ENCODE data around the gene LYST. TPM values are rescaled to one million over a fixed set of nuclear protein-coding genes. Genes with fewer than 3 reads are reported as not detected.

The LYST gene
- total RNA-seq, 4 donors from 2014 or later: 46.8 to 68.4 (median 47.8) TPM

DNA sequence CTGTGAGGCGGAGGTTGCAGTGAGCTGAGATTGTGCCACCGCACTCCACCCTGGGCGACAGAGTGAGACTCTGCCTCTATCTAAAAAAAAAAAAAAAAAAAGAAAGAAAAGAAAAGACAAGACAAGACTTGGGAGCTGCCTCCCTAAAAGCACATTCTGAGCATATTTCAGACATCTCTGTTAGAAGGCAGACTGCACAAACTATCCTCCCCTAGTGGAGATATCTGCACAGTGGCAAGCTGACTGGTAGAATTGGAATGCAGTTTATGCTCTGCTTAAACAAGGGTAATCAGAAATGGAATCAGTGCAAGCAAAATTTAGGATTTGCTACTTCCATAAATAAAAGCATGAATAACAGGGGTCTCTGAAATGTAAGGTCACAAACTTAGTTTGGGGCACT lies 248.9 kb downstream of the LYST start:
- no peak for DNase-seq
- intact Hi-C loops (cut with DNase I): no loop called here
- Histone ChIP-seq H3K9me3 (no peaks in the 10 kb centered on the region), H3K4me3 (replicated peaks in 1 of 3) (no peak overlapping the region), H3K27me3 (no peaks in the 10 kb centered on the region), H3K27ac (no peak overlapping the region), H3K36me3 (no peaks in the 10 kb centered on the region), H3K4me1 (no peaks in the 10 kb centered on the region)
- no peak for TF ChIP-seq CTCF (IDR thresholded peaks at IDR 0.05)
- no peak for TF ChIP-seq POLR2A (IDR thresholded peaks at IDR 0.05)
- 91 to 94% methylated on average over 3 of the region's 3 CpGs for WGBS, 2 donors

DNA sequence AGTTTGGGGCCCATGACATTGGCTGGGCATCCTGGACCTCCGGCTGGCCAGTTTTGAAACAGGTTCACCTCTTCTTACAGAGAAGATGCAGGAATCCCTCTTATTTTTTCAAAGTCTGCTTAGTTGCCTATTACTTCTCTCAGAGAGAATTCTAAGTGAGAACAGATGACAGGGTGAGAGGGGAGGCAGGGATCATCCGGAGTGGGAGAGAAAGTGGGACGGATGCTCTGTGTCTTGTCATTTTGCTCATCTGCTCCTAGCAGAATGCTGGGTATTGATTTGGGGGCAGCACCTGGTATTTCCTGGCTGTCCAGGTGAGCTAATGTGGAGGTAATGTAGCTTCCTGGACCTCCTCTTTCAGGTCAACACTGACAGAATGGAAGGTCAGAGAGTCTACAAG lies 249.6 kb downstream of the LYST start:
- no peak overlapping the region for H3K4me3 ChIP-seq (replicated peaks in 1 of 3)
- H3K4me1 ChIP-seq: no peaks in the 10 kb centered on the region
- no peaks in the 10 kb centered on the region for H3K27me3 ChIP-seq
- TF ChIP-seq CTCF (IDR thresholded peaks at IDR 0.05): no peak
- TF ChIP-seq POLR2A (IDR thresholded peaks at IDR 0.05): no peak
- DNase-seq: no peak
- intact Hi-C loops (cut with DNase I): no loop called here
- H3K27ac ChIP-seq: no peak overlapping the region
- 85 to 92% methylated on average over 3 of the region's 3 CpGs for WGBS, 2 donors
- H3K36me3 ChIP-seq: no peaks in the 10 kb centered on the region
- no peaks in the 10 kb centered on the region for H3K9me3 ChIP-seq

DNA sequence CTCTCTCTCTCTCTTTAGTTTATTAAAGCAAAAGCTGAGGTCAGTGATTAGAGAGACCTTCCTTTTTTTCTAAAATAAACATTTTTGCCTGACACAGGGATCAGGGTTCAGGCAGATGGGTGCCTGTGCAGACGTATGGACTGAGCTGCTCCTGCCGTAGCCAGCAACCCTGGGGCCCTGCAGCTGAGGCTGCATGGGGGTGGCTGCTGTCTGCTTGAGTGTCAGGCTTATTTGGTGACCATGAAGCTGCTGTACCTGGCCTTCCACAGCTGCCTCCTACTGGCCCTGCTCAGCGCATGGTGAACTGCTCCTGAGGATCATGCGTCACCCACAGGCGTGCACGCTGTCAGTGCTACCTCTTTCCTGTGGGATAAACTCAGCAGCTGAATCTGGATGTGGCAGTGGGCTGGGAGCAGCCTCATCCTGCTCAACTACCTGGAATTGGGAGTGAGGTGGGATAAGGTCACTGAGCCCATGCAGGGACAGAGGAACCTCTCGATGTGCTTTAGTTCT lies 252.2 kb downstream of the LYST start:
- H3K27me3 ChIP-seq: no peaks in the 10 kb centered on the region
- no peaks in the 10 kb centered on the region for H3K36me3 ChIP-seq
- H3K27ac ChIP-seq: no peak overlapping the region
- DNase-seq: no peak
- 83 to 86% methylated on average over 3 to 7 of the region's 7 CpGs for WGBS, 2 donors
- H3K9me3 ChIP-seq: no peaks in the 10 kb centered on the region
- intact Hi-C loops (cut with DNase I): no loop called here
- H3K4me3 ChIP-seq (replicated peaks in 1 of 3): no peak overlapping the region
- no peak for TF ChIP-seq POLR2A (IDR thresholded peaks at IDR 0.05)
- H3K4me1 ChIP-seq: no peaks in the 10 kb centered on the region

GRCh38 chr1:235613602-235614001 lies 253.1 kb downstream of the LYST start:
- DNase-seq: no peak
- intact Hi-C loops (cut with DNase I): no loop called here
- Histone ChIP-seq H3K9me3 (no peaks in the 10 kb centered on the region), H3K4me3 (replicated peaks in 1 of 3) (no peak overlapping the region), H3K27me3 (no peaks in the 10 kb centered on the region), H3K36me3 (no peaks in the 10 kb centered on the region), H3K4me1 (no peaks in the 10 kb centered on the region), H3K27ac (no peak overlapping the region)
- TF ChIP-seq POLR2A (IDR thresholded peaks at IDR 0.05) (no peak), CTCF (IDR thresholded peaks at IDR 0.05) (no peak)
- 68 to 91% methylated on average over 2 of the region's 2 CpGs for WGBS, 2 donors

DNA sequence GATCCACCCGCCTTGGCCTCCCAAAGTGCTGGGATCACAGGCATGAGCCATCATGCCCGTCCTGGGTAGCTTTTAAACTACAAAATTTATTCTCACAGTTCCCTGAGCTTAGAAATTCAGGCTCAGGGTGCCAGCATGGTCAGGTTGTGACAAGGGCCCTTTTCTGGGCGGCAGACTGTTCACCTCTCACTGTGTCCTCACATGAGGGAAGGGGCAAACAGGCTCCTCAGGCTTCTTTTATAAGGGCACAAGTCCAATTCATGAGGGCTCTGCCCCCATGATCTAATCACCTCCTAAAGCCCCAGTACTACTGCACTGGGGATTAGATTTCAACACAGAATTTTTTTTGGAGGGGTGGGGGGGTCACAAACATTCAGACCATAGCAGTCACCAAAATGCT lies 253.9 kb downstream of the LYST start:
- TF ChIP-seq POLR2A (IDR thresholded peaks at IDR 0.05) (no peak), CTCF (IDR thresholded peaks at IDR 0.05) (no peak)
- Histone ChIP-seq H3K9me3 (no peaks in the 10 kb centered on the region), H3K4me3 (replicated peaks in 1 of 3) (no peak overlapping the region), H3K4me1 (no peaks in the 10 kb centered on the region), H3K27ac (no peak overlapping the region), H3K27me3 (no peaks in the 10 kb centered on the region), H3K36me3 (no peaks in the 10 kb centered on the region)
- 55 to 59% methylated on average over 3 of the region's 3 CpGs for WGBS, 2 donors
- DNase-seq: no peak
- intact Hi-C loops (cut with DNase I): no loop called here

MicroRNA genes within 50 kb of the gene (microRNA counts, 767-probe panel; counts per million panel counts)
- microRNA hsa-miR-1537: 0 to 2,452 counts per million in 2 donors

Small RNA genes within 50 kb of the gene (microRNA-seq; reads per million reads assigned to microRNA genes)
- not detected for gene MIR1537

Small RNA genes within 50 kb of the gene (small RNA-seq; reads per million reads assigned to genes)
- gene MIR1537 (not detected), gene RNU6-968P (not detected)

Other genes with a start within 250 kb of the LYST start
- 1 to 10 TPM in 1 of 4 donors, under 1 TPM in 2, not detected in 1; under 0.01 to 3.0 (median 0.13) TPM for gene GNG4, start 217.1 kb downstream of the LYST start, total RNA-seq
- gene NID1, start 198.2 kb upstream of the LYST start, total RNA-seq: 10 to 100 TPM; 27.8 to 91.8 (median 69.4) TPM